Caco-2 (cell line): Measurements from ENCODE around the gene DACT1. TPM values are rescaled to one million over a fixed set of nuclear protein-coding genes. Genes with fewer than 3 reads are reported as not detected.

Experiments
- BruUV-seq: library from RNA; stranded (reverse); fragments of 400-500 nt; replicated peaks from 2 replicates; lab custom pipeline; 2021; lab: Mats Ljungman, UMichigan
- CTCF ChIA-PET: fragments of 300-600 bp; sonication (Branson Sonifier 250); formaldehyde crosslinking; loops from one replicate; lab custom pipeline; 2022; ENCODE audit warnings: antibody characterized with exemption; lab: Charles Lee
- POLR2A ChIA-PET: fragments of 300-600 bp; sonication (Branson Sonifier 250); formaldehyde crosslinking; loops from one replicate; lab custom pipeline; 2022; ENCODE audit warnings: antibody characterized with exemption; lab: Charles Lee
- DNase-seq, 2 experiments: peaks; one replicate each; pipeline versions ENCODE4 v3.0.0 to v3.0.0-alpha.2; 2020 to 2022
- H3K27me3 ChIP-seq: replicated peaks from 2 replicates; pipeline ENCODE4 v1.6.0; 2011; ENCODE audit warnings: low read length; ENCODE audit not compliant: control insufficient read depth, insufficient read depth
- H3K36me3 ChIP-seq: 2 replicates; pipeline ENCODE4 v1.5.1; 2011; ENCODE audit warnings: low read length; ENCODE audit not compliant: control insufficient read depth, insufficient read depth
- H3K4me1 ChIP-seq: fragments of 250-450 bp; sonication (Bioruptor Pico); 2 replicates; pipeline ENCODE4 v1.5.1; 2020; ENCODE audit warnings: mild to moderate bottlenecking
- H3K4me3 ChIP-seq: 2 replicates; pipeline ENCODE4 v1.5.1; 2011; ENCODE audit warnings: low read depth, mild to moderate bottlenecking, control low read depth, low read length
- H3K9me3 ChIP-seq: fragments of 250-450 bp; sonication (Bioruptor Pico); 2 replicates; pipeline ENCODE4 v1.5.1; 2020; ENCODE audit warnings: mild to moderate bottlenecking, moderate library complexity
- H3K27ac Mint-ChIP-seq: one replicate; pipeline ENCODE4 v1.8.0; 2022; ENCODE audit warnings: mixed read lengths; ENCODE audit not compliant: unreplicated experiment
- H3K27me3 Mint-ChIP-seq: one replicate; pipeline ENCODE4 v1.8.0; 2022; ENCODE audit warnings: mixed read lengths; ENCODE audit not compliant: insufficient read depth, unreplicated experiment
- H3K36me3 Mint-ChIP-seq: one replicate; pipeline ENCODE4 v1.8.0; 2022; ENCODE audit warnings: mild to moderate bottlenecking, mixed read lengths; ENCODE audit not compliant: insufficient read depth, unreplicated experiment
- H3K4me1 Mint-ChIP-seq: one replicate; pipeline ENCODE4 v1.8.0; 2022; ENCODE audit warnings: low read depth, mixed read lengths; ENCODE audit not compliant: unreplicated experiment
- H3K4me3 Mint-ChIP-seq: one replicate; pipeline ENCODE4 v1.8.0; 2022; ENCODE audit warnings: mild to moderate bottlenecking, moderate library complexity, mixed read lengths; ENCODE audit not compliant: unreplicated experiment
- H3K9me3 Mint-ChIP-seq: one replicate; pipeline ENCODE4 v1.8.0; 2022; ENCODE audit warnings: mixed read lengths; ENCODE audit not compliant: unreplicated experiment
- intact Hi-C: fragments of 100-400 bp; cut with micrococcal nuclease; formaldehyde crosslinking; loops from one replicate; pipeline ENCODE4 v1.10.0; 2022; ENCODE audit not compliant: unreplicated experiment
- total RNA-seq: library from RNA; stranded (reverse); gene quantifications from 2 replicates; pipeline ENCODE4 v1.2.3, GENCODE V29; 2022
- TF ChIP-seq, protein P1 (sequence below), 2 experiments: fragments of 200-600 bp in 1 of 2; IDR thresholded peaks; 1 replicate in 1 of 2; 2 replicates in 1 of 2; pipeline versions ENCODE4 v1.5.1 to v1.8.0; 2011 to 2022; ENCODE audit warnings: antibody characterized with exemption in 1 of 2, control low read depth in 1 of 2, inconsistent platforms in 1 of 2, low read depth in 1 of 2, low read length in 1 of 2, mild to moderate bottlenecking in 1 of 2, moderate library complexity in 1 of 2; ENCODE audit not compliant: insufficient read depth in 1 of 2, severe bottlenecking in 1 of 2, unreplicated experiment in 1 of 2

DACT1 gene
- total RNA-seq, 1 experiment from 2014 or later, result 0.23 TPM

DNA sequence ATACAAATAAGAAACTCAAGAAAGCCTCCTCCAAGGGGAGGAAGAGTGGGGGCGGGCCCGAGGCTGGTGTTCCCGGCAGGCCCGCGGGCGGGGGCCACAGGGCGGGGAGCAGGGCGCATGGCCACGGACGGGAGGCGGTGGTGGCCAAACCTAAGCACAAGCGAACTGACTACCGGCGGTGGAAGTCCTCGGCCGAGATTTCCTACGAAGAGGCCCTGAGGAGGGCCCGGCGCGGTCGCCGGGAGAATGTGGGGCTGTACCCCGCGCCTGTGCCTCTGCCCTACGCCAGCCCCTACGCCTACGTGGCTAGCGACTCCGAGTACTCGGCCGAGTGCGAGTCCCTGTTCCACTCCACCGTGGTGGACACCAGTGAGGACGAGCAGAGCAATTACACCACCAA is 8.7 kb downstream of the DACT1 start:
- no peaks in the 10 kb centered on the region for H3K9me3 Mint-ChIP-seq
- no peaks in the 10 kb centered on the region for H3K4me1 ChIP-seq
- H3K4me3 ChIP-seq, result no peak overlapping the region
- POLR2A ChIA-PET, result no interaction called here
- TF ChIP-seq, protein P1, sequence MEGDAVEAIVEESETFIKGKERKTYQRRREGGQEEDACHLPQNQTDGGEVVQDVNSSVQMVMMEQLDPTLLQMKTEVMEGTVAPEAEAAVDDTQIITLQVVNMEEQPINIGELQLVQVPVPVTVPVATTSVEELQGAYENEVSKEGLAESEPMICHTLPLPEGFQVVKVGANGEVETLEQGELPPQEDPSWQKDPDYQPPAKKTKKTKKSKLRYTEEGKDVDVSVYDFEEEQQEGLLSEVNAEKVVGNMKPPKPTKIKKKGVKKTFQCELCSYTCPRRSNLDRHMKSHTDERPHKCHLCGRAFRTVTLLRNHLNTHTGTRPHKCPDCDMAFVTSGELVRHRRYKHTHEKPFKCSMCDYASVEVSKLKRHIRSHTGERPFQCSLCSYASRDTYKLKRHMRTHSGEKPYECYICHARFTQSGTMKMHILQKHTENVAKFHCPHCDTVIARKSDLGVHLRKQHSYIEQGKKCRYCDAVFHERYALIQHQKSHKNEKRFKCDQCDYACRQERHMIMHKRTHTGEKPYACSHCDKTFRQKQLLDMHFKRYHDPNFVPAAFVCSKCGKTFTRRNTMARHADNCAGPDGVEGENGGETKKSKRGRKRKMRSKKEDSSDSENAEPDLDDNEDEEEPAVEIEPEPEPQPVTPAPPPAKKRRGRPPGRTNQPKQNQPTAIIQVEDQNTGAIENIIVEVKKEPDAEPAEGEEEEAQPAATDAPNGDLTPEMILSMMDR (IDR thresholded peaks at IDR 0.05; ENCODE audit: insufficient read depth in 1 of 2, low read depth in 1 of 2, low read length in 1 of 2, severe bottlenecking in 1 of 2, unreplicated experiment in 1 of 2), result no peak
- no peaks in the 10 kb centered on the region for H3K27me3 ChIP-seq
- H3K27ac Mint-ChIP-seq, result no peak overlapping the region
- no peaks in the 10 kb centered on the region for H3K27me3 Mint-ChIP-seq
- BruUV-seq, result no TSS peak
- H3K36me3 Mint-ChIP-seq, result no peaks in the 10 kb centered on the region
- CTCF ChIA-PET, result no interaction called here
- no peak for DNase-seq
- intact Hi-C loops, result no loop called here
- H3K4me3 Mint-ChIP-seq, result no peak overlapping the region
- H3K9me3 ChIP-seq, result no peaks in the 10 kb centered on the region
- no peaks in the 10 kb centered on the region for H3K36me3 ChIP-seq
- no peaks in the 10 kb centered on the region for H3K4me1 Mint-ChIP-seq

DNA sequence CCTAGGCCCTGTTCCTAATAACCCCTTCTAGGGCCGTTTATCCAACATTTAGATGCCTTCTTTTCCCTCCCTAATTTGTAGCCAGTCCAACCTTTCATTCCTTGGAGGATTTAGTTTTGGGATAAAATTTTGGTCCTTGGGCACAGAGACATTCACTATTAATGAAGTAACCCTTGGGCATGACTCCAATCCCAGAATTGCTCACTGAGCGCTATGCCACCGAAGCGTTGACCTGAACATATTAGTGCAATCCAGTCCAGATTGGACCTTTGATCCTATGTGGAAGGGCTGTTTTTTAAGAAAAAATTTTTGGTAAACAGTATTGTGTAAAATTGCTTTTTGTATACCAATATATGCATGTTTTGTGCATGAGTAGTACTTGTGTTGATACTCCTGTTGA is 10.0 kb downstream of the DACT1 start:
- POLR2A ChIA-PET, result no interaction called here
- intact Hi-C loops, result no loop called here
- H3K4me3 ChIP-seq, result no peak overlapping the region
- no peaks in the 10 kb centered on the region for H3K27me3 ChIP-seq
- H3K4me3 Mint-ChIP-seq, result no peak overlapping the region
- no peaks in the 10 kb centered on the region for H3K9me3 Mint-ChIP-seq
- no peaks in the 10 kb centered on the region for H3K4me1 Mint-ChIP-seq
- no peaks in the 10 kb centered on the region for H3K27me3 Mint-ChIP-seq
- CTCF ChIA-PET, result no interaction called here
- no peak overlapping the region for H3K27ac Mint-ChIP-seq
- no peaks in the 10 kb centered on the region for H3K9me3 ChIP-seq
- H3K36me3 ChIP-seq, result no peaks in the 10 kb centered on the region
- H3K4me1 ChIP-seq, result no peaks in the 10 kb centered on the region
- no peaks in the 10 kb centered on the region for H3K36me3 Mint-ChIP-seq
- no peak for DNase-seq
- BruUV-seq, result no TSS peak
- TF ChIP-seq, protein P1 (IDR thresholded peaks at IDR 0.05; ENCODE audit: insufficient read depth in 1 of 2, low read depth in 1 of 2, low read length in 1 of 2, severe bottlenecking in 1 of 2, unreplicated experiment in 1 of 2), result no peak

DNA sequence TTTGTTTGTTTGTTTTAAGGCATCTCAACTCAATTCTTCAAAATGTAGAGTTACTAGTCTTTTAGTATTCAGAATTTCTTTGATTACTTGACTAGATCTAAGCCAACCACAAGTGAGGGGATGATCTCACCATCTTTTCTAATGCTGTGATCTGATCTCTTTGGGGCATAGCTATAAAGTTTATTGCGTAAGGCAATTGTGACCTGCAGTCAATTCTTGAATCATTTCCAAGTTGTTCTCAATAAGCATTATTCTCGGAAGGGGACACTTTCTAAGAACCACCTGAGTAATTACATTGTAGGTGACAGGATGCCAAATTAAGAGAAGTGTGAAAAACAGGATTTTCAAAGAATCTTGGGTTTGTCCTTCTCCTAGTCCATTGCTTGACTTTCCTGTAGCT is 13.1 kb downstream of the DACT1 start:
- DNase-seq, result no peak
- Mint-ChIP-seq H3K27ac (no peak overlapping the region), H3K36me3 (no peaks in the 10 kb centered on the region), H3K9me3 (no peaks in the 10 kb centered on the region), H3K4me3 (no peak overlapping the region), H3K27me3 (peaks cover 5% of the 10 kb centered on the region), H3K4me1 (no peaks in the 10 kb centered on the region)
- H3K36me3 ChIP-seq, result no peaks in the 10 kb centered on the region
- H3K4me3 ChIP-seq, result no peak overlapping the region
- intact Hi-C loops, result no loop called here
- ChIA-PET POLR2A (no interaction called here), CTCF (no interaction called here)
- no TSS peak for BruUV-seq
- H3K4me1 ChIP-seq, result no peaks in the 10 kb centered on the region
- no peaks in the 10 kb centered on the region for H3K27me3 ChIP-seq
- TF ChIP-seq, protein P1 (IDR thresholded peaks at IDR 0.05; ENCODE audit: insufficient read depth in 1 of 2, low read depth in 1 of 2, low read length in 1 of 2, severe bottlenecking in 1 of 2, unreplicated experiment in 1 of 2), result no peak
- H3K9me3 ChIP-seq, result no peaks in the 10 kb centered on the region
